NCI-H1105 treated with DMSO at 0.1 percent for 48 hours (cell line): ENCODE measurements around the gene AMER1.
"Not testable (repeated sequence)": the region's sequence is repeated elsewhere in the genome, so short reads cannot be mapped to it uniquely, and the experiment has no call there.

Source experiments
- DNase-seq: peaks from one replicate; lab custom pipeline; 2025; lab: John Stamatoyannopoulos, UW

AMER1 gene

DNA sequence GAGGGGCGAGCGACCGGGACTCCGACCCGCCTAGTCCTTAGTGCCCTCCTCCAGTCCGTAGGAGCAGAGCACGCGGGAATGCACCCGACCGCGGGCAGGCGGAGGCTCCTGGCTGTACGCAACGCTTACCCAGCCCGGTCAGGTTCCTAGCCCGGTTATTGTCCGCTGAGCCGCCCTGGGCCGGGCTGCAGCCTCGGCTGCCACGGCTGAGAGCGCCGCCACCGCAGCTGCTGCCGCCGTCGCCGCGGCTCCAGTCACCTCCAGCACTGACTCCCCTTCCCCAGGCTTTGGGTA, at the start of gene AMER1:
Gene AMER1, minus strand, starts transcription at position 268 of the 294 bp plus-strand sequence. CDS start 12,422 bp downstream, outside the sequence.
- DNase-seq = no peak

- DNase-seq = no peak
Observed at GRCh38 chrX:64230123-64230970, 24.8 kb upstream of the AMER1 start, which contains the start of gene ASB12. Gene ASB12, minus strand, starts transcription at chrX:64230607. Its CDS starts 4,957 bp downstream, at chrX:64225650.

DNA sequence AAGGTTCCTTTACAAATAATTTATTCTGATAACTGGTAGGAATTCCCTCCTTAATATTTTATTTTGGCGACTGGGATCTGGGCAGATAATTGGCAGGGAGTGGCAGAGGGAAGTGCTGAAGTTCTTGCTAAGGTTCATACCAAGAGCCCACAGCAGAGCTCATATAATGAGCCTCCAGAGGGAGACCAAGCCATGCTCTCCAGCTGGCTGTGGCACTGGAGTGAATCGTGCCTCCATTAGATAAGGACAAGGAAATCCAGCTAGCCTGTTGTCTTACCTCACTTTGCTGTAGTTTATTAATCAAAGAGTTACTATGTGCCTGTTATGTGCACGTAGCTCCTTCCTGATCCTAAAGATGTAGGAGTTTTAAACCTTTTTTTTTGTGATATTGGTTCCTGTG, 23.6 kb upstream of the AMER1 start:
- no peak for DNase-seq

GRCh38 chrX:64218023-64218422, 12.5 kb upstream of the AMER1 start:
- DNase-seq = no peak

DNA sequence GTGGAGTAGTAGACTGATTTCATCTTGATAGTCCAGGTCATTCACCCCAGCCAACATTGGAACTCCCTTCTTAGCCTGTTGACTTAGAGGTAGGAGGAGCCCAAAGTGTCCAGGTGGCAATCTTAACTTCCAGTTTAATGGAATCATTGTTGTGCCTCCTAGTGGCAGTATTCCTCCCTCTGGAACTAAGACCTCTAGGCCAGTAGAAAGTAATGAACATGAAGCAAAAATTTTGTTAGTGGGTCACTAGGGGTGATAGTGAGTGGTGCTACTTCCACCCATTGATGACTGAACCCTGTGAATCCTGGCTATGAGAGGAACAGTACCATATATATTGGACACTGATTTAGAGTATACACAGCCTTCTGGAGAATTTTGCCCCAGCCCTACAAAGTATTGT, 8.5 kb upstream of the AMER1 start:
- not testable (repeated sequence) for DNase-seq

GRCh38 chrX:64206556-64207162, 1.2 kb upstream of the AMER1 start:
- DNase-seq = no peak

- peak; percentile 87 for DNase-seq
Observed at GRCh38 chrX:64205735-64206501, 410 bp upstream of the AMER1 start.

DNA sequence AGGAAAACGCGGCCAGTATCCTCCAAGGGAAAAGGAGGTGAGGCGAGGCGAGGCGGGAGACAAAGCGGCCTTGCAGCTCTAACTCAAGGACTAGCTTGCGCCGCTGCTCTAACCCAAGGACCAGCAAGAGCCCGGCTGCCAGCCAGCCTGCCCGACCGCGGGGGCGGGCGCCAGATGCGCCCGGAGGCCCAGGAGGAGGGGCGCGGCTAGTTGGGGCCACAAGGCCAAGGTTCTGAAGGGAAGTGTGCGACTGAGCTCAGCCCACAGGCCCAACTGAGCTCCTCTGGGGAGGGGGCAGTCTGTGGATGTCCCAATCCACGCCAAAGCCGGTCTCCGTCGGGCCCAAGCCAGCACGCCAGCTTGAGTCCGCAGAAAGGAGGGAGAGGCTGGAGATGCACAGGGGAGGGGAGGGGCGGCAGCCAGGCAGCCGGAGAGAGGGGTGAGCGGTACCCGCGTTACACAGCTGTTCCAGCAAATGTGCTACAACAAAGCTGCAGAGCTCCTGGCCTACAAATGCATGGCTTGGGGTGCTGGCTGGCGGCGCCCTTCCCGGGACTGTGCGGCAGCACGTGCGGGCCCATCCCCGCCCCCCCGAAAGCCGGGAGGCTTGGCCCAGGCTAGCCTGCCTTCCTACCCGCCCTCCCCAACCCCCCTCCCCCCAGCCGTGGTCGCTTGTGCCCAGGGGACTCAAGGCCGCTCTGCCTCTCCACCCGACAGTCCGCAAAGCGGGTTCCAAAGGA, 637 bp downstream of the AMER1 start:
- DNase-seq = peak; percentile 28

DNA sequence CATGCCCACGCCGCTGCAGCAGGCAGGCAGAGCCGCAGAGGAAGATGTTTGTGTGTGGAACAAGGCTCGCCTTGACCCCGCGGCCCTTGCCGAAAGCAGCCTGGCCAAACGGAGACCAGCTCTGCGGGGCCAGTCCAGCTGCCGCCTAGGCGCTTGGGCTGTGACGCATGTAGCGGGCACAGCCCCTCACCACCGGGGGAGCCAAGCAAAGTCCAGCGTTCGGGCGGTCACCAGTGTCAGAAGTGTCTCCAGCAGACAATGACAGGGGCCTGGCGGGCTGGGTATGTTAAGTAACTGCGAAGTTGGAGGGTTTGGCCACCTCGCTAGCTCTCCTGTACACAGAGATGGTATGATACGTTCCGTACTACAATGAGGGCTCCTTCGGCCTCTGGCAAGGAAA, 1.3 kb downstream of the AMER1 start:
- no peak for DNase-seq

- no peak for DNase-seq
Observed at GRCh38 chrX:64202808-64203325, 2.6 kb downstream of the AMER1 start.

DNA sequence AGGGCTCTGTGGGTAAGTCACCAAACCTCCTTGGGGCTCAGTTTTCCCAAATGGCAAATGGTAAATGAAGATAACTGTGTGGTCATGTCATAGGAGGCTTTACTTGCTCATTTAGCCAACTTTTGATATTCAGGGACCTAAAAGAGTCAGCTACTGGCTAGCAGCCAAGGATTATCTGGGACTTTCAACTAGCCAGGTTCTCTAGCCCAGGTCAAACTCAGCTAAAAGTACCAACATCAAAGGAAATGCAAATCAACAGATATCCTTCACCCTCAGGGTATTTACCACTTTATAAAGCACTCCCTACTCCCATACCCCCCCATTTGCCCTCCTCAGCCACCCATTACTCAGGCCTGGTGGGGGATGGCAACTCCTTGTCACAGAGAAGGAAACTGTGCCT, 7.5 kb downstream of the AMER1 start:
- DNase-seq = no peak

- no peak for DNase-seq
Observed at GRCh38 chrX:64196606-64197005, 8.9 kb downstream of the AMER1 start.

DNA sequence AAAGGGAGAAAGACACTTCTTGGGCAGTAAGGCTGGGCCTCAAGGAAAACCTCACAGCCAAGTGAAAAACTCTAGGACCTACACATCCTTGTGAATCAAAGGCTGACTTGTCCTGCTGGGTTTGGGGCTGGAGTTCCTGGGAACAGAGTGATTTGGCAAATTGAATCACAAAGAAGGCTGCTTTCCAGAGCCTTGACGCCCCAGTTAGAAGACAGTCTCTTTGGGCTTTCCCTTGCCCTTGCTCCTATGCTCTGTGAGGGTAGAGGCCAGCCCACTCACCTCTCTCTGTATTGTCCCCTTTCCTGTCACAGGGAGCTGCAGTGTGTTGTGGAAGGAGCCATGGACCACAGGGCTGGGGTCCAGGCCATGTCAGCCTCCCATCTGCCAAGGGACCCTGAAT, 9.6 kb downstream of the AMER1 start:
- no peak for DNase-seq

DNA sequence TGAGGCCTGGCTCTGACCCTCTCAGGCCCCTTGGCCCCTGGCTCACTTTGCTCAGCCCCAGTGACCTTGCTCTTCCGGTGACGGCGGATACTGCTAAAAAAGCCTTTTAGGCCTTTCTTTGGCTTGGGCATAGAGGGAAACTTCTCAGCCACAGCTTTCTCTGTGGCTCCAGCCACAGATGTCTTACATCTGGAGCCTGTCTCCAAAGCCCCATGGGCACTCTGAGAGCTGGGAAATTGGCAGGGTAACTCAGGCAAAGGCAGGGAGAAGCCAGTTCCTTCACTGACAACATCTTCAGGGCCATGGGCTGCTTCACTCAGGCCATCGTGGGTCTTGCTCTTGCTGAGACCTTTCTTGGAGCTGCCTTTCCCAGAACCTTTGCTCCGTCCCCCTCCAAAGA, 12.8 kb downstream of the AMER1 start:
- no peak for DNase-seq

GRCh38 chrX:64192040-64192439, 13.5 kb downstream of the AMER1 start:
- no peak for DNase-seq

GRCh38 chrX:64191281-64192010, 14.1 kb downstream of the AMER1 start:
- no peak for DNase-seq

DNA sequence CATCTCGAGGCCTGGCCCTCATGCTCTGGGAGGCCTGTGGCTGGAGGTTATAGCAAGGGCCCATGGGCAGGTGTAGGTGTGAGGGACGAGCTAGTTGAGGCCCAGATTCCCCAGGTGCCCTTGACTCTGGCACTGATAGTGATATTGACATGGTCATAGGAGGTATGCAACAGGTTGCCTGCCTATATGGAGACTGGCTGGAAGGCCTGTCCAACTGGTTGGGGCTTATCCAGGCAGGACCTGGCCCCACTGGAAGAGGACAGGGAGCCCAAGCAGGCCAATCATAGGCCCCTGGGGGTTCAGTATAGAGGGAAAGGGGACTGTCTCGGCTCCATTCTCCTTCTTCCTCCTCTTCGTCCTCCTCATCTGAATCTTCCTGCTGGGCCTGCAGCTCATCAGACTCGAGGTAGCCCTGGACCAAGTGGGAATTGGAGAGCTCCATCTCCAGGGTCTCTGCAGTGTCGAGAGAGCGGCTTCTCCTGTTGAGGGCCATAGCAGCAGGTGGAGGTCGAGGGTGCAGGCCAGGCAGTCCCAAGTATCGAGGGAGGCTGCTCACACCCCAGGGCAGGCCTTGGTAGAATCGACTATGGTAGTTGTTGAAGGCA, 15.3 kb downstream of the AMER1 start:
- DNase-seq = no peak

DNA sequence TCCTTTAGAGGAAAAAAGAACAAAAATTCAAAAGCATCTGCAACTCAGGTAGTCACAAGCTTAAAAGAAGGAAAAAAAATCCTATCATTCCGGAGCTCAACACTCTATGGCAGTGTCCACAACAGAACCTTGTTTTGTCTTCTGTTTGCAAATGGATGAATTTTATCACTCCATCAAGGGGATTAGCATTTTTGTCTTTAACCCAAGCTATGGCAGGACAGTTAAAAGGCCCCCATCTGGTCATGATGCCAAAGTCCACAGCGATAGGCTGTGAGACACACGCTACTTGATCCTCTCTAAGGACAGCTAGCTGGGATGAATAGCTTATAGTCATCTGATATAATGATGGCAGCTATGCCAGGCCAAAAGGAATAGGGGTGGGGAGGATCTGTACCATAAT, 16.6 kb downstream of the AMER1 start:
- no peak for DNase-seq

DNA sequence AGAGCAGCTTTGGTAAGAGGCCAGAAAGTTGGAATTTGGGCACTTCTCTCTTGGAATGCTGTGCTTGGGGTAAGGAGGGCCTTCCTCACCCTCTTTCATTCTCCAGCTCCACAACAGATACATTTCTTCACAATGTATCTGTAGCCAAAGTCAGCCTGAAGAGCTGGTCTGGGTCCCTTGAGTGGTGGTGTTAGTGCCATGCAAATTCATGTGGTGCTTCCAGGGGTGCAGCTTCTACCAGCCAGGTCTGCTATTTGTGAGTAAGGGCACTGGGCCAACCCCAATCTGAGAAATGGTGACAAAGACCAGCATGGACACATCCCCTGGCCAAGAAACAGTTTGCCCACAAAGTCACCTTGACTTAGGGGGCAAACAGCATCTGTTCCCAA, 17.8 kb downstream of the AMER1 start:
- DNase-seq = no peak

- no peak for DNase-seq
Observed at GRCh38 chrX:64186974-64187761, 18.3 kb downstream of the AMER1 start.
